ENCODE data around the gene CEPT1.
"Not testable (repeated sequence)": the region's sequence is repeated elsewhere in the genome, so short reads cannot be mapped to it uniquely, and the experiment has no call there.

CEPT1 gene

DNA sequence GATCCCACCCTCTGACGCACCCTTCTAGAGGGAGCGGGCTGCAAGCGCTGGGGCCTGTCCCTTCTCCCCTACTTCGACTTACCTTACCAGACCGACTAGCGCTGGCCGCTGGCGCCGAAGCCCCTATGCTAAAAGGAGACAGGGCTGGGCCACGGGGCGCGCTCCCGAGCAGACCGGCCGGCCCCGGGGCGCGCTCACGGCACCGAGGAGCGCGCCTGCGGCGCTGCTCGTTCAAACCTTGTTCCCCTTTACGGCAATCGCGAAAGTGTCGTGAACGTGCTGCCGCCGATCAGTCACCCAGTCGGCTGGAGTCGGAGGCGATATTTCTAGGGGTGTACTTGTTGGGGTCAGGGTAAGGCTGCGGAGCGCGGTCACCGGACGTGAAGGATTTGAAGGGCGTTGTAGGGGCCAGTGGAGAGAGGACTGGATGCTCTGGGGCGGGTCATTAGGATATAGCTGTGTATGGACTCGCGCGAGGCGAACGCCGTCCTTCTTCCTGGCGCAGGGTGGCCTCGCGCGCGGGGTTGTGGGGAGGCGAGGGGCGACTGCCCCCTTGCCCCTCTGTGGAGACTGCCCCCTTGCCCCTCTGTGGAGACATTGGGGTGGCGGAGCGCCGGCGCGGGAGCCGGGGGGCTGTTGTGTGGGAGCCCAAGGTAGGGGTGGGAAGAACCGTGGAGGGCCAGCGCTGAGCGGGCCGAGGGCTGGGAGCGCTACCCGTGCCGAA, at the start of gene CEPT1, which contains the start of gene DRAM2:
CEPT1 (plus strand) TSS at position 268 of the 724 bp plus-strand sequence. CDS start 7,492 bp downstream, outside the sequence.
DRAM2 (minus strand) TSS at position 138 of the 724 bp plus-strand sequence. CDS start 8,539 bp downstream, outside the sequence.
- DNase-seq (ENCODE audit: low spot score) = peak; percentile 95

DNA sequence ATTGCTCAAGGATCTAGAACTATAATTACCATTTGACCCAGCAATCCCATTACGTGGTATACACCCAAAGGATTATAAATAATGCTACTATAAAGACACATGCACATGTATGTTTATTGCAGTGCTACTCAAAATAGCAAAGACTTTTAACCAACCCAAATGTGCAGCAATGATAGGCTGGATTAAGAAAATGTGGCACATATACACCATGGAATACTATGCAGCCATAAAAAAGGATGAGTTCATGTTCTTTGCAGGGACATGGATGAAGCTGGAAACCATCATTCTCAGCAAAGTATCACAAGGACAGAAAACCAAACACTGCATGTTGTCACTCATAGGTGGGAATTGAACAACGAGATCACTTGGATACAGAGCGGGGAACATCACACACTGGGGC, 44.6 kb upstream of the CEPT1 start:
- DNase-seq (ENCODE audit: low spot score) = not testable (repeated sequence)

DNA sequence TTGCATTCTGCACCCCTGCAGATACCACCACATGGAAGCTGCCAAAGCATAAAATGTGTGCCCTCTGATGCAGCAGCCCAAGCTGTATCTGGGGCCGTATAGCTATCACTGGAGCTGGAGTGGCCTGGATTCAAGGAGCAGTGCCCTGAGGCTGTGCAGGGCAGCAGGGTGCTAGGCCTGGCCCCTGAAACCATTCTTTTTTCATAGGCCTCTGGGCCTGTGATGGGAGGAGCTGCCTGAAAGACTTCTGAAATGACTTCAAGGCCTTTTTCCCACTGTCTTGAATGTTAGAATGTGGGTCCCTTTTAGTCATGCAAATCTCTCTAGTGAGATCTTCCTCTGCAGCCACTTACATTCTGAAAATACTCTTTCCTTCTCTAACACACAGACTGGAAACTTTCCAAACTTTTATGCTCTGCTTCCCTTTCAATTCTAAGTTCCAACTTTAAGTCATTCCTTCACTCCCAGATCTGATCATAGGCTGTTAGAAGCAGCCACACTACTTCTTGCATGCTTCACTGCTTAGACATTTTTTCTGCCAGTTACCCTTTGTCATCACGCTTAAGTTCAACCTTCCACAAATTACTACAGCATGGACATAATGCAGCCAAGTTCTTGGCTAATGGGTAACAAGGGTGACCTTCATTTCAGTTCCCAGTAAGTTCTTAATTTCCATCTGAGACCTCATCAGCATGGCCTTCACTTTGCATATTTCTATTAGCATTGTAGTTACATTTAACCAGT, 42.5 kb upstream of the CEPT1 start:
- DNase-seq (ENCODE audit: low spot score) = no peak

DNA sequence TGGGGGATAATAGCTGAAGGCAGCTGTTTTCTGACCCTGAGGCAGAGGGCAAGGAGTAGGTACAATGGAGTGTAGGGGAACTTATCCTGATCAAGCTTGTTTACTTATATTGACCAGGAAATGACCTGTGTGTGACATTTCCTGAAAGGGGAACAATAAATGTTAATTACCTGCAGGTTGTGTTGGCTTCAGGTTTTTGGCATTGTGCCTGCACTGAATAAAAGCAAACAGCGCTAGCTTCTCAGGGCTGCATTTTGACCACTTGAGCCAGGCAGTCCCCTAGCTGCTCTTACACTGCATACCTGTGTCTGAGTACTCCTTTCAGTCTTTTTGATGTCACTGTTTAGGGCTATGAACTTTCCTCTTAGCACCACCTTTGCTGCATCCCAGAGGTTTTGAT, 40.7 kb upstream of the CEPT1 start:
- peak; percentile 5 for DNase-seq (ENCODE audit: low spot score)

DNA sequence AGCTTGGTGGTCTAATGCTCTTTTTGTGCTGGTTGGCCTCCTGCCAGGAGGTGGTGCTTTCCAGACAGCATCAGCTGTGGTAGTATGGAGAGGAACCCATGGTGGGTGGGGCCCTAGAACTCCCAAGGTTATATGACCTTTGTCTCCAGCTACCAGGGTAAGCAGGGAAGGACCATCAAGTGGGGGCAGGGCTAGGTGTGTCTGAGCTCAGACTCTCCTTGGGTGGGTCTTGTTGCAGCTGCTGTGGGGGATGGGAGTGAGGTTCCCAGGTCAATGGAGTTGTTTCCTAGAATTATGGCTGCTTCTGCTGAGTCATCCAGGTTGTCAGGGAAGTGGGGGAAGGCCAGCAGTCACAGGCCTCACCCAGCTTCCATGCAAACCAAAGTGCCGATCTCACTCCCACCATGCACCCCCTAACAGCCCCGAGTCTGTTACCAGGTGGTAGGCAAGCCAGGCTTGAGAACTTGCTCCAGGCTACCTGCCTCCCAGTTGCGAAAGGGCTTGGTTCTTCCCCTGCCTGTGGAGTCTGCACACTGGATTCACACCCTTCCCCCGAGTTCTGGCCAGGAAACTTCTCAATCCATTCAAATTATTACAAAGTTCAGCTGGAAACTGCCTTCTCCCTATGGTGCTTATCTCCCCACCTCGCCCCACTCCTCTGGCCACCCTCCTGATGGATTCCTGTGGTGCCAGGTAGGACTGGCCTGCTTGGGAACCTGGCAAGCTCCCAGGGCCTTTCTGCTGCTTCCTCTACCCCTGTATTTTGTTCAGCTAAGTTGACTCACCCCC, 38.0 kb upstream of the CEPT1 start:
- no peak for DNase-seq (ENCODE audit: low spot score)

DNA sequence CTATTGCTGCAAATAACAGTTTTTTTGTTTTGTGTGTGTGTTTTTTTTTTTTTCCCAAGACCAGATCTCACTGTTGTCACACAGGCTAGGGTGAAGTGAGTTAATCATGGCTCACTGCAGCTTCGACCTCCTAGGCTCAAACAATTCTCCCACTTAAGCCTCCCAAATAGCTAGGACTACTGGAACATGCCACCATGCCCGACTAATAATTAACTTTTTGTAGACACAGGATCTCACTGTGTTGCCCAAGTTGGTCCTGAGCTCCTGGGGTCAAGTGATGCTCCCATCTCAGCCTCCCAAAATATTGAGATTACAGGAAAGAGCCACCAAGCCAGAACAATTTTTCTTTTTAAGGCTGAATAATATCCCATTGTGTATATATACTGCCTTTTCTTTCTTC, 35.0 kb upstream of the CEPT1 start:
- DNase-seq (ENCODE audit: low spot score) = no peak

DNA sequence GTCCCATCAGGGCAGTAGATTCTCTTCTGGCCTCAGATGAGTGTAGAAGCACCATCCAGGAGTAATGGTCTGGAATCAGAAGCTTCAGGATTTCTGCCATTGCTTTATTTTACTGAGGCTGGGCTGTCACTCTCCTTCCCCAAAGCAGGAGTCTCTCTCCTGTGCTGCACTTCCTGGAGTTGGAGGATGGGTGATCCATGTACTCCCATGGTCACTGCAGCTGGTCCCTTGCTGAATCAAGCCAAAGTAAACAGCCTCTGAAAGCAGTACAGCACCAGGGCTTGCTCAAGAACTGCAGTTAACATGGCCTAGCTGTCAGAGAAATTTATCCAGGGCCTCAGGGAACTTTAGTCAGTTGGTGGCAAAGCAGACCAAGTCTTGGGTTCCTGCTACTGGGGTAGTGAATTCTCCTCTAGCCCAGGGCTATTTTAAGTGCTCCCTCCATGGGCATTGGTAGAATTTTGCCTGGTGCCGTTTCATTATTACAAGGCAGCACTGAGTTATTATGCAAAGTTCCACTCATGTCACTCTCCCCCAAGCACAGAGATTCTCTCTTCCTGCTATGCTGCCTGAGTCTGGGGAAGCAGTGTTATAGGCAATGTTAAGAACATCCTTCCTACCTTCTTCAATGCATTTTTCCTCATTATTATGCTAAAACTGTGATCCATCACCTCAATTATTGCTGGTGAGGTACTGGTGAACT, 29.7 kb upstream of the CEPT1 start:
- DNase-seq (ENCODE audit: low spot score) = no peak

DNA sequence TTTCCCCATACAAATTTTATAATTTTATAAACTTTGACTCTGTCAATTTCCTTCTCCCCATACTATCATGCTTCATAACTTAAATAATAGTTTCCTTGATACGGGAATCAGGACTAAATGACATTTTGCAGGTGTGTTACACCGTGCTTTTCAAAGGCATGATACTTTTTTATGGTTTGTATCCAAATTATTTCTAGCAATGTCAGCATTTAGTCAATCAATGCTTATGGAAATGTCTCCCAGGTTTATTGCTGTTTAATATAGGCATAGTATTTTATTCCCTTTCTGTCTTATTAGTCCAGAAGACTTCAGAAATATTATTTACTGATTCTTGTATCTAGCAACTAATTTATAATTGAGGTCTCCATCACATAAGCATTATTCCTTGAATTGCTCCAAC, 23.5 kb upstream of the CEPT1 start:
- no peak for DNase-seq (ENCODE audit: low spot score)

DNA sequence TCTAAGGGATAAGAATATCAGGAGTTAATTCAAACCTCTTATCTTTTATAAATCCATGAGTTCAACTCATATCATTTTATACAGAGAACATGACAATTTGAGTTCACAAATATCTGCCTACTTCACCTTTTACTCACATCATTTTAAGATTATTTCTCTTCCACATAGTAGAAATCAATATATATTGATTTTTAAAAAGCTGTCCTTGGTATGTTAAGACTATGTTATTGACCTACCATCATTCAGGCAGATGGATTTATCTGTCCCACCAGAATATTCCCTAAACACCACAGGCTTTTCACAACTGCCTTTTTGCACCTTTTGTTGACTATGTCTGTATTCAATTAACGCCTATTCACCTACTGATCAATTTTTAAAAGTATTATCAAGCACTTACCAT, 13.7 kb upstream of the CEPT1 start:
- no peak for DNase-seq (ENCODE audit: low spot score)

DNA sequence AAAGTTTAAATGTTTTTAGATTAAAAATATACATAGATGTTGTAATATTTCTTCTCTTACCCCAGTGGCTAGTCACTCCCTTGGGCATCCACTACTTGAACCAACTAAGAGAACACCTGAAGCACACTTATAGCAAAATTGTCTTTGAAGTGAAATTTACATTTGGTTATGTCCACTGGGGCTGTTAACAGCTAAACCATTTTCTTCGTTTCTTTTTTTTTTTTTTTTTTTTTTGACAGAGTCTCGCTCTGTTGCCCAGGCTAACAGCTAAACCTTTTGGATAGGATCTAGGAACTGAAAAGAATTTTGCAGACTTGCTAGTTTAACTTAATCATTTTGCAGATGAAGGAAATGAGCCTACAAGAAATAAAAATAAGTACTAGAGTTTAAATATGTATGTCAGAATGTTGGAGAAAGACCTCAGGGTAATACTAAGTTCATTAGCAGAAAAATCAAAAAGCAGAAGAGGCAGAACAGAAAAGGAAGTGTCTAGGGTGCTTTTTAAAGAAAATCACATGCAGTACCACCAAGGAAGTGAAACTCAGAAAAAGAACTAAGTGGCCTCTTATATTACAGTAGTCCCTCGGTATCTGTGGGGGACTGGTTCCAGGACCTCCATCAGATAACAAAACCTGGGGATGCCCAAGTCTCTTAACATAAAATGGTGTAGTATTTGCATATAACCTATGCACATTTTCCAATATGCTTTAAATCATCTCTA, 11.9 kb upstream of the CEPT1 start:
- DNase-seq (ENCODE audit: low spot score) = no peak

DNA sequence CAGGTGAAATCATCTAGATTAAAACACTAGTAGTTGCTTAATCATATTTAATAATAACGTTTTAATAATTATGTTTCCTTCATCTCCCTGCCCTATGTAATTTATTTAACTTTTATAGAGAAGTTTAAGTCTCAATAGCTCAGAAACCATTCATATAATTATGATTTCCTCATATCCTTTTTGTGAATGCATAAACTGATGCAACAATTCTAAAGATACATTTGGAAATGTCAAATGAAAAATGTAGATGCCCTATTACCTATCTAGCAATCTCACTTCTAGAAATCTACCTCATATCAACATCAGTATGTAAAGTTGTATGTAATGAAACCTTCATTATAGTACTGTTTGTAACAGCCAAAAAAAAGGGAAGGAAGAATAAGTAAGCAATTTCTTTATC, 10.6 kb upstream of the CEPT1 start:
- DNase-seq (ENCODE audit: low spot score) = no peak

DNA sequence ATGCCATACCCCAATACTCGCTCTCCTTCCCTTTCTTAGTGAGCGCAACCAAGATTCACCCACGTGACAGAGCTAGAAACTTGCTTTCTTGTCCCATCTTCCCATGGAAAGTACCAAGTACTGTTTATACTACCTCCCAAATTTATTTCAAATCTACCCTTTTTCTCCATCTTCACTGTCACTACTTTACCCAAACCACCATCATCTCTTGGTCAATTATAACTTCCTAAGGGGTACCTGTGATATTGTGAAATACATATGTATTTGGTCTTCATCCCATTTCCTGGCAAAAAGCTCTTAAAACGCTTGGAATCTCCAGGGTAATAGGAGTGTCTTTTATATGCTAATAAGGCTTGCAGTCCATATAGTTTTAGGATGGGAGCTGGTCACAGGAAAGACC, 8.3 kb upstream of the CEPT1 start:
- no peak for DNase-seq (ENCODE audit: low spot score)

DNA sequence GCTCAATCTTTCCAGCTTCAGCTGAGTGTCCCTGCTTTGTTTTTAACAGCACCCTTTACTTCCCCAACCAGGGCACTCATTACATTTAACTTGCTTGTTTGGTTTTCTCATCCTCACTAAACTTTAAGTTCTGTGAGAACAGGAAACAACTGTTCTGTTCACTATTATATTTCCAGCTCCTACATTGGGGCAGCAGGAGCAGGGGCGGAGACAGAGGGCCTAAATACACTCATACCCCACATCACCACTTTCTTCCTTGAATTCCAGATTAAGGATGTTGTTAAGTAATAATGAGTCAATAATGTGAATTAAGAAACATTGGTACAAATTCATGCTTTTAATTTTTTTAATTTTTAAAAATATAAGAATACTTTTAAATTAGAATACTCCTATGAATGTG, 6.2 kb upstream of the CEPT1 start:
- no peak for DNase-seq (ENCODE audit: low spot score)

DNA sequence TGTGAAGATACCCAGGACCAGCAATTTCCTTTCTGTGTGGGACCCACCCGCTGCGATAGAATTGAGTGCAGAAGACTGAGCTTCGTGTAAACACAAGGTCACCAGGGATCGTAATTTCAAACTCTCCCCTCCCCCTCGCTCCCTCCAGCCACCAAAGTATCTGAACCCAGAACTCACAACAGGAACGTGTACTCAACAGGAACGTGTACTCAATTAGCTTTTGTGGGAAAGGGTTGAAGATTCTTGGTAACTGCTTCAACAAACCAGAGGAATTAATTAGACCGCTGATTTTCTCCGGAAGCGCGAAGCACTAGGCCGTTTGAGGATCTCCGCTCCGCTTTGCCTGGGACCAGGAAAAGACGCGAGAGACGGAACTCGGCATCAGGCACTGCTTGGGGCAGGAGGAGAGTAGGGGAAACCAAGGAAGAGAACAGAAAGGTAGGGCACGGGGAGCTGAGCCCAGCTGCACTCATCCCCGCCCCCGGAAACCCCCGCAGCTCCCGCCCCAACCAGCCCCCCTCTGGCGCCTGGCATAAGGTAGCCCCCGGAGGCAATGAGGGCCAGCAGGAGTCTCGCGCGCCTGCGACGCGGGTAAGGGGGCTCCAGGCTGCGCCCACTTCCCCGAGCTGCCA, 583 bp upstream of the CEPT1 start:
- DNase-seq (ENCODE audit: low spot score) = peak; percentile 29

DNA sequence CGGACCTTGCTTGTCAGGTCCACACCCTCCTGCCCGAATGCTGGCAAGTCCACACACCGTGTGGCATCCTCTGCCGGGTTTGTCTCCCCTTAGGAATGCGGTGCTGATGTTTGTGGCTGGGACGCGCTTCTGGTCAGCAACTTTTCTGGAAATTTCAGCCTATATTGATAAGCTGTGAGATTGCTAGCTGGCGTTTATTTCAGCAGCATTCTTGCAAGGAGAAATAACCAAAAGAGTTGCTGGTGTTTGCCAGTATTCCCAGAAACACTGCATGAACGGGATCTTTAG, 601 bp downstream of the CEPT1 start:
- DNase-seq (ENCODE audit: low spot score) = peak; percentile 48

DNA sequence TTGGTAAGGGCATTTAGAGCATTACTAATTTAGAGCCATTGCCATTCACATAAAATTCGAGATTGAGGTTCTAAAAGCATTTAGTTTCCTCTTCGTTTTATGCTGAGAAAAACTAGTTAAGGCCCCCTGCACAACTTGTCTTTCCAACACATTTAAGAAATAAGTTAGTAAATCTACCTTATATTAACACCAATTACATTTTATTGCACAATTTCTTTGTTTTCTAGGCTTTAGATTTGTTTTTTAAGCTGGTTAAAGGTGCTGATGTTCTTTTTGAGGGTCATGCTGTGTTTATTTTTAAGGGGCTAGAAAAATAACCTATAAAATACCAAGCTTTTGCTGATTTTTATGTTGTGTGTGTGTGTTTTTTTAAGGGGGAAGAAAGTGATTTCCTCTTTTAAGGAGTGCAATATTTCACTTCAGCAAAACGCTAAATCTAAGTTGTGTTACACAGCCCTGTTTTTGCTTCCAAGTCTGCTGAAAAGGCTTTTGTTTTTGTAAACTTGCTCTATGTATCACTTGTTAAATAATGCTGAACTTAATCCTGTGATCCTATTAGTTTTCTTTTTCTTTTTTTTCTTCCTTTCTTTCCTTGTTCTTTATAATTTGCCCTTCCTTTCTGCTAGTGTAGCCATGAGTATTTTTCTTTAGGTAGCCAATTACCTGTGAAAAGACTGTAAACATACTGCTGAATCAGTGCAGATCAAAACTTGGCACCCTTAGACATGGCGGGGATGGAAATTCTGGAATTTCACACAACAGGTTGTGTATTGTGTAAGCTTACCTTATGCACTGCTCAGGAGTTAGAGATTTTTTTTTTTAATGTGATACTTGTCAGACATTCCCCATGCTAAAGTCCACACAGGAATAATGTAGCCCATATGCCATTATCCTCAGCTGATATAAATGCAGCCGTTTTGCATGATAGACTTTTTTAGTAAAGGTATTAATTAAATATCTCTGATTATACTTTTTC, 1.5 kb downstream of the CEPT1 start:
- DNase-seq (ENCODE audit: low spot score) = no peak

DNA sequence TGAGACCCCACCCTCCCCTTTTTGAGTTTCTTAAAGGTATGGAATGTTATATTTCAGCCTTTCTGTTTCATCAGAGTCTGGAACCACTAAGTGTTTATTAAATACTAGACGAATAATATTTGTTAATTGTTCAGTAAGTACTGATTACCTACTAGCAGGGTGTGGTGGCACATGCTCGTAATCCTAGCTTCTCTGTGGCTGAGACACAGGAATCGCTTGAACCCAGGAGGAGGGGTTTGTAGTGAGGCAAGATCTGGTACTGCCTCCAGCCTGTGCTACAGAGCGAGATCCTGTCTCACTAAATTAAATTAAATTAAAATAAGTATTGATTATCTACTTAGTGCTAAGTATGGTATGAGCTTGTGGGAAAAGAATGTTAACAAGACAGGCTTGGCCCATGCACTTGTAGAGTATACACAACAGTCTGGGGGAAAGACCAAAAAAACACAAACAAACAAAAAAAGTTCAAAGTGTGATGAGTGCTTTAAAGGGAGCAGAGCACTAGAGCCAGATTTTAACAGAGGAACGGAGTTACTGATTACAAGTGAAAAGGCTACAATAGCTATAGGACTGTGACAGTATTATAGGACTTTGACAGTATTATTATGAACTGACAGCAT, 2.4 kb downstream of the CEPT1 start:
- no peak for DNase-seq (ENCODE audit: low spot score)

DNA sequence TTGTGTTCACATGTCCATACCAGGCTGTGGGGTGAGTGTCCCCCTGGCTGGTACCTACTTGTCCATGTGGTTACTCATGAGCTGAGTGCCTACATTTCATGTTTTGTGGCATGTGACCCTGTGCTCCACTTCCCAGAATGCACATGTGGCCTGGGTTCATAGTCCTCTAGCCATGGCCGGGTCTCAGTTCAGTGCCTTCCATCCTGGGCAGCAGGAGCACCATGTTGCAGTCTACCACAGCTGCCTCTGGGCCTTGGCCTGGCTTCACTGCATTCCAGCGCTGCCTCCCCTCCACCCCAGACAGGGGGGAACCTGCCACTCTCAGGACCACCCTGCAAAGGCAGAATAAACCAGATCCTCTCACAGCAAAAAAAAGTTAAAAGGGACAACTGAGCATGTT, 5.5 kb downstream of the CEPT1 start:
- no peak for DNase-seq (ENCODE audit: low spot score)

DNA sequence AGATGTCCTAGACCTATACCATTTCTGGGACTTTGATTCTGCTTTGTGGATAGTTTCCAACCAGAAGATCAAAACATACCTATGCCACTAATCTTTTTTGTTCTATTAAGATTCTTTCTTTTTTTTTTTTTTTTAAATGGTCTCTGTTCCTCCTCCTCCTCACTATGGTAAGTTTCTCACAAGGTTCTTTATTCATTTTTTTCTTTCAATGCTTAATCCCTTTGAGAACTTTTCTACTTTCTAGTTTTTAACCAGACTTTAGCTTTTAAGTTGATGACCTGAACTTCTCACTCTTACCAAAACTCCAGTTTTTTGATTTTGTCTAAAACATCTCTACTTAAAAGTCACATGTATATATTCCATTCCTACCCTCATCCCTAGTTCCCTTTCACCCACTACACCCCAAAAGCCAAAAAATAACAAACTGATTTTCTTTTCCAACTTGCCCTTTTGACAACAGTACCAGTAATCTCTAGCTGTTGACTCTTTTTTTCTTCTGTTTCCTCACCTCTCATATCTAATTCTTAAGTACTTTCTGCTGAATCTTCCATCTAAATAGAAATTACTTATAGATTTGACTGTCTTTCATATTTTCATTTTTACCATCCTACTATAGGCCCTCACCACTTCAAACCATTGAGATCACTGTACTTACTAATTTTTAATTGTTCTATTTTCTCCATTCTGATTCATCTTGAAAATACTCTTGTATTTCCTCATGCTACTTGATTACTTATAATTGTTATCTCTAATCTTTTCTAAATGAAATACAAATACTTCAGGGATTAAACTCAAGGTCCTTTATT, 6.1 kb downstream of the CEPT1 start:
- no peak for DNase-seq (ENCODE audit: low spot score)
